GM18951 (cell line): ENCODE results near the gene BACH2.

Source experiments
- POLR2A ChIP-seq: IDR thresholded peaks from 4 replicates; pipeline ENCODE4 v1.6.1; 2011; ENCODE audit warnings: mild to moderate bottlenecking; ENCODE audit not compliant: insufficient read length, insufficient read depth; ENCODE audit errors: extremely low read depth
- in situ Hi-C: fragments of 300-500 bp; cut with MboI; formaldehyde crosslinking; loops from one replicate; pipeline ENCODE4 v1.12.0; 2022; ENCODE audit warnings: low sequenced_read_pairs, mixed read lengths, inconsistent platforms; ENCODE audit not compliant: unreplicated experiment

The BACH2 gene

DNA sequence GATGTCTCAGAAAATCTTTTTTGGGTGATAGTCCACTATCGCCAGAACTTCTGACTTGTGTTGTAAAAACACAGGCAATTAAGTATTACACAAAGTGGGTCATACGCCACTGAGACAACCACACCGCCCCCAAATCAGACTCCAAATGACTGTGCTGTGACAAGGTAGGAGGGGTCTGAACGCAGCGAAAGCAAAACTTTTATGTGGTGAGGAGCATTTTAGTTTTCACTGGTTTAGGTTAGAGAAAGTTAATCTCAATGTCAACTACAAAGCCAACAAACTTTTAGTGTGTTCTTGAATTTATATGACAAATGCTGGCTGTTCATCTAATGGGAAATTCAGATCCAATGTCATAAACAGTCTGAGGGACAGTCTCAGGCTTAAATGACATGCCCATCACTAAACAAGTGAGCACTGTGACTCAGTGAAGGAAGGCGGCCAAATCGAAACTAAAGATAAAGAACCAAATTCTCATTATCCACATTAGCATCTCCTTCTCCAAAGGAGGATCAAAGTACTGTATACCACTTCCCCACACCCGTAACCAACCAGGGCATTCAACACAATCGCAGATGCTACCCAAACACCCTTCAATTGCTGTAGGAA, 215.7 kb downstream of the BACH2 start:
- no peak for TF ChIP-seq POLR2A
- in situ Hi-C loops, result no loop called here

DNA sequence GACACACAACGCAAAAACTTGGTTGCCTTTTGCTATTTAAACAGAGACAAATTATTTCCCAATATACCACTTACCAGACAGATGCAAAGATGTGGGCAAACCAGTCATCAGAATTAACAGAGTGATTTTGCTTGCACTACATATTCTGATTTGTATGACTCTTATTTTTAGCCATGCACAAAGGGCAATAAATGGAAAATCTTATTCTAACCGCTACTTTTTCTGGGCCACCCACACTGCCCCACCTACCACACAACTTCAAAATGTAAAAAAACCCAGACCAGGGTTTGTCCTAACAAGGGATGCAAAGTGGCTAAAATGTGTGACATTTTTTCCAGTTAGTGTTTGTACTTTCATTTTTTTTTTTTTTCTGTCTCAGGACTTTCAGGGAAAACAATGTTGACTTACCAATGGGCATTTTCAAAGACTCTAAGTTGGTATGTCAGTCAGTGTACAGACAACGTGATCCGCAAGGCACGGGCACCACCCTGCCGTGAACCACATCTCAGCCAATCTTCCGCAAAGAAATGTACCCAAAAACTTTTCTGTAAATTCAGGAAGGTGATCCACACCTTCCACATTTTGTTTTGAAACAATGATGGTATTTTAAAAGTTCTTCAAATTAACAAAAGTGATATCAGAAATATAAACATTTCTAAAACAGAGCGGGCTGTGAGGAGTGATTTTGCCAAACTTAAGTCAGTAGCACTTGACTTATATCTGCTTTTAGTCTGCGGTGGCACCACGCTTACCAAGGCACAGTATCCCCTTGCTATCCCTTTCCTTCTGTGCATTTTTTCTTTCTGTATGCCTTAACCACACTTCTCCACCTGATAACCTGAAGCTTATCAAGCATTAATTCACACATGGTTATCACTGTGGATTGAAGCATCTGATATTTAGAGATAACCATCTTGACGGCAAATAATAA, 216.8 kb downstream of the BACH2 start:
- in situ Hi-C loops, result no loop called here
- no peak for TF ChIP-seq POLR2A

DNA sequence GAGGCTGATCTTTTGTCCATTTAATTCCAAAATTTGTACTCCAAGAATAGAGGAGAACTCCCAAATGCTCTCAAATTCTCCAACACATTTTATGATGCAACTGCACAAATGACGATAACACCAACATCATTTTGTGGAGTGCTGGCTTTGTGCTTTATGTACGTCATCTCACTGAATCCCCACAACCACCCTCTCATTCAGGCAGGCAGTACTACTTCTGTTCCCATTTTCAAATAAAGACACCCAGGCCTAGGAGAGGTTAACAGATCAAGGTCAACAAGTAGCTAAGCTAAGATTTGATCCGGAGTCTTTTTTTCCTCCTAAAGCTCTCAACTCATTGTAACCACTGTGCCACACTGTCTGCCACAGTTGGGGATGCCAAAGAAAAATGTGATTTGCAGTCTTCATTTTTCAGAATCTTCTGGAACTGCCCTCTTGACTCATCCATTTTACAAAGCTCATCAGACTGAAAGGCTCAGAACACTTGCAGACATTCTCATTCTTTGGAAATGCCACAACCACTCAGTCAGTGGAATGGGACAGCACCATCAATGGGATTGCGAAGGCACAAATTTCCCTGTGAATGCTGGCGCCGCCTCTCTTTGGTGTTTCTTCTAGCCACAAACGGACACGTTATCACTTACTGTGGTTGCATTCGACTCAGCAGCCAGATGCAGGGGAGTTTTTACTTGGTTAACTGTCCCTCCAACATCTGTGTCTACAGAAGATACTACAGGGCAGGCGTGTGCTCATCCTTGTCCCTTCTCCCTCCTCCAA, 217.9 kb downstream of the BACH2 start:
- TF ChIP-seq POLR2A, result no peak
- in situ Hi-C loops, result no loop called here

DNA sequence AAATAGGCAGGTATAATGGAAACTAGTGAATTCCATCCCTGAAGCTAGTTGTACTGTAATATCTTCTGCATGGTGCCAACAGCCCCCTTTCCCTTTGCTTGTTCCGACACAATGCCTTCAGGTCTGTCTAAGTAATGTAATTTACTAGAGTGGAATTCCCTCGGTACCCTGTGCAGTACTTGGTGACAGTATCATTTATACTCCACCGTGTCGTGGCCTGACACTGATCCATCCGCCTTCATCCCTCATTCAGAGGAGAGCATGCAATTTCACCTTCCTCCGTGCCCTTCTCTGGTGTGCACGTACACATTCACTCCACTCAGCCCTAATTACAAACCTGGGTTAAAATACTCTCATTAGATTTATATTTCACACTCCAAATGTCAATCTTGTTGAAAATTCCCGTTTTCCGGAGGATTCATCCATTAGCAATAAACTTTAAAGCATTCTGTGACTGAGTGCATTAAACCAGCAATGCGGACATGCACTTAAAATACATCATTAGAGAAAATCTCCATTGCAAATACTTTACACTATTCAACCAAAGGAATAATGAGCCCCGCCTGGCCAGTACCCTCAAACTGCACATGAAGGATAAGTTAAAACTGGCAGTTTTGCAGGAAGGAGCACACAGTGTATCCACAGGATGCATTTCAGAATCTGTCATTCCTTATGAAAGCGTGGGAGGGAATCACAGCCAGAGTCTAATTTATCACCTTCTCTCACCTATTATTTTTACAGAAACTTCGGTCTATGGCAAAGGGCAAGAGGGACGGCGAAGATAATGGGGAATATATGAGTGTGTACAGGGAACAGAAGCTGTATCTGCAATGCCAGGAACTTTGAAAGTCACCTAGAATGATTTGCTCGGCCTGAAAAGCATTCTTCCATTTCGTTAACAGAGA, 219.9 kb downstream of the BACH2 start:
- no peak for TF ChIP-seq POLR2A
- in situ Hi-C loops, result no loop called here

DNA sequence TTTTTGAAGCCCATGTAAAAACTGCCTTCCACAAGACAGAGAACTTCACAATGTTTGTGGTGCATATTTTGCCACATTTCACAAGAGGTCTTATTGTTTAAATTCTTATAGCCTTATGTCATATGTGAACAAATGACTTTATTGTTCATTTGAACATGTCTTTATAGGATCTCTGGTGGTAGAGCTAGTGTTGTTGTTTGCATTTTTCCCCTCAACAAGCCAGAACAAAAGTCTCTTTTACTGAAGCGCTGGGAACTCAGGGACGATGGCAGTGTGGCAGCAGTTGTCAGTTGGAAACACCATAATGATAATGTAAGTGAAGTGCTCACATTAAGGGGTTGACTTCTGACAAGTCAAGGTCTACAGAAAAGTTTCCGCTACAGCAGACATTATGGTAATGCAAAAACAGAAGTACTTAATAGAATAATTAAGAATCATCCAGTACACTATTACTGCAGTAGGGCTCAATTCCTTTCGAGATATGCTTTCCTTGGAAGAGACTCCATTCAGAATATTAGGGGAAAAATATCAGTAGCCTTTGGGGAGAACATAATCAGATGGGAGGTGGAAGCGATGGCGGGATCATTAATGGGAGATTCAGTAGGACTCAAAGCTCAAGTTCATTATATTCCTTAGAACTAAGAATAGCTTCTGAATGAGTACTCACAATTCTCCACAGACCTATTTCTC, 222.3 kb downstream of the BACH2 start:
- no peak for TF ChIP-seq POLR2A
- in situ Hi-C loops, result no loop called here

DNA sequence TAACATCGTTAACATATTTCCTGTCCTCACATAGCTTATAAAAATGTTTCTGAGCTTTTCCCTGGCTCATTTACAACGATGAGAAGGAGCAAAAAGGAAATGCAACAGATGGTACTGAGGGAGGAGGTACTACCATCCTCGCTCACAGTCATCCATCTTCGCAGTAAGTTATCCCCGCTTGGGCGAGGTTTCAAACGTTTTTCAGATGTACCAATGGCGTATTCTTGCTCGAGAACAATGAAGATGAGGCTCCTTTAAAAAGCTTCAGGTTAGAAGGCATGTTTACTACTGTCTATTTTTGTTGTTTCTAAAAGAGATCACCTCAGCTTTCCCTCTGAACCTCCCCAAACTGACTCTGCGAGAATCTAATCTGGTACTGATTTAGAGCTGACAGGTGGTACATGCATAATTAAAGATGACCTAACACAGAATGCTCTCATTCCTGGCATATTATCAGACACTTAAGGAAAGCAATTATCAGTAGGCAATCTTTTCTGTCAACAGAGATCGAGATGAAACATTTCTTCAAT, 223.6 kb downstream of the BACH2 start:
- TF ChIP-seq POLR2A, result no peak
- in situ Hi-C loops, result no loop called here

DNA sequence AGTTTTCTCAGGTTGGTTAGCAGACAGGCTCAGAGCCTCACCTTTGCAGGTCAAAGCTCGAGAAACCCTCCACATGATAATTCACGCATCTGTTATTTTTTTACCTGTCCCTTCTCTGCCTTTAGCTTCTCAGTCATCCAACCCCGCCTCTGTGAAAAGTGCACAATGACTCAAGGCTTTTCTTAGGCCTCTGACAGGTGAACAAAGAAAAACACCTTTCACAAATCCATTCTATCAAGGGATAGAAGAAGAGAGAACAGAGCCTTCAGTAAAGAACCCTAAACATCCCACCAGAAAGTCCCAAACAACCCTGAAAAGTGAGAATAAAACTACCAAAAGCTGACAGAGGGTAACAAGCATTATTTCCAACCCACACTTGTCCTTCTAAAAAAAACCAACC, 224.1 kb downstream of the BACH2 start:
- no peak for TF ChIP-seq POLR2A
- in situ Hi-C loops, result no loop called here

DNA sequence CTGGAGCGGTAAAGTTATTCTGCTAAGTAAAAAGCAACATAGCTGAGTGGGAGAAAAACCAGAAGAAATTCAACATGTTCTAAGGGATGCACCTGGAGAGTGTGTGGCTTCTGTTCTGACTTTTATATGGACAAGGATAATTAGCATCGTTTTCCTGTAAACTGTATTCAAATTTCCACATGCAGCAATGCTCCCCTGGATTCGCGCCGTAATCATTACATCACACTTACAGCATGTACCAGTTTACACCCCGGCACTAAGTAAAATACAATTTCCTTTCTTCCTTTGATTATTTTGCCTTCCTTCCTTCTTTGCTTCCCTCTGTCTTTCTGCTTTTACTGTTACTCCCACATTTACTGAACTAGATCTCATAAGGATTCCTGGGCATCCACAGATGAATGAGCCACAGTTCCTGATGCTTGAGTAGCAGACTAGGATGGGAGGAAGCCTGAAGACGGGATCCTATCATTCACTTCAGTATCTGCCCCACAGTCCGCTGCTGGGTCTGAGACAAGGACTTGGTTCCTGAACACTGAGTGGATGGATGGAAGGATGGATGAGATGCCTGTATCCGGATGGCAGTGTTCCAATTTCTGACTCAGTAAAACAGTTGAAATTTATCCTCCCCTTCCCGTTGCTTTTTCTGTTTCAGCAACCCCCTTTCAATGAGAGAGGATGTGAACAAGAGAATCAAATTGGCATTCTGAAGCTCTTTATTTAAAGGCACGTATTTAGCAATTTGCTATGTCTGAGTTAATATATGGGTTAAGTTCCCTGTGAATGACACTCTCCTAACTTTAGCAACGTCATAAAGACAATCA, 227.7 kb downstream of the BACH2 start:
- no peak for TF ChIP-seq POLR2A
- in situ Hi-C loops, result no loop called here

DNA sequence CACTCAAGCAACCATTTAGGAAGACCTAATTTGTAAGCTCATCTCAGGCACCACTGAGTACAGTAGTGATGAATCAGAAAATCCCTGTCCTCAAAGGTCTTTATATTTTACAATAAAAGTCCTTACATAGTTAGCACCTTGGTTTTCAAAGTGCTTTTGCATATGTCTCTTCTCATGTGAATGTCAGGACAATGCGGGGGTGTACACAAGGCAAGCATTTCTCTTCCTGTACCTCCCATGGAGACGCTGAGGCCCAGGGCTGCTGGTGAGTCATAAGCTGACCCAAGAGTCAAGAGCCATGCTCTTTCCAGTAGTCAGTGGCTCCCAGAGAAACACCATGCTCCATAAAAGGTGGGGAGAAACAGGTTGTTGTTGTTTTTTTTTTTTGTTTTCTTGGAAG, 228.4 kb downstream of the BACH2 start:
- in situ Hi-C loops, result no loop called here
- TF ChIP-seq POLR2A, result no peak

DNA sequence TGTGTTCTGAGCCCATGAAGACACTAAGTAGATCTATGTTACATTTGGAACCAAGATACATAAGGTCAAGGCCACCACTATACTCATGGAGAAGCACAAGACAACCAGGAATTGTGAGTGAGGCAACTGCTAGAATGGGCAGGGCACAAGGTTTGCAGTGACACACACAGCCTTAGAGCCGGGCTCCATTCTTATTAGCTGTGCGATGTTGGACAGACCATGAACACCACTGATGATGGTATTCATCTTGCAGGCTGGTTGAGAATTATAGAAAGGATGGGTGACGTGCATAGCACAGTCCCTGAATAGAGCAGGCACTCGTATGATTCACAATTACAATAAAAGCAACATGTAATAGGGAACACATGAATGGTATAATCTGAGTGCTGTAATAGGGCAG, 229.9 kb downstream of the BACH2 start:
- TF ChIP-seq POLR2A, result no peak
- in situ Hi-C loops, result no loop called here

DNA sequence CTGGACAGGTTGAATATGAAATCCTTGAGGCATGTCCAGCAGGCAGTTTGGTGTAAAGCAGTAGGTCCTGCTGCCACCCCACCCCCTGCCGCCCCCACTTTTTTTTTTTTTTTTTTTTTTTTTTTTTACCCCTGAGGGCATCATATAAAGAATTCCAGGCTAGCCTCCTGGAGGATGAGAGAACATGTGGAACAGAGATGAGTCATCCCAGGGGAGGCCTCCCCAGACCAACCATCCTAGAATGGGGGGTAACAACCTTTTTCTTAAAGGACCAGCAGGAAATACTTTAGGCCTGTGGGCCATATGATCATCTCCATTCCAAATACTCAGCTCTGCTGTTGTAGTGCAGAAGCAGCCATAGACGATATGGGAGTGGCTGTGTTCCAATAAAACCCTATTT, 231.5 kb downstream of the BACH2 start:
- in situ Hi-C loops, result no loop called here
- TF ChIP-seq POLR2A, result no peak
